Mucosa of descending colon (tissue), 3 donors: Measurements from ENCODE around the gene HS6ST1. TPM values are rescaled to one million over a fixed set of nuclear protein-coding genes. Genes with fewer than 3 reads are reported as not detected.

ENCODE experiments used
- ATAC-seq: fragments of 200-7000 bp; cut with Tn5 transposase; one replicate; pipeline ENCODE4 v1.9.1; 2020; ENCODE audit warnings: mild to moderate bottlenecking, moderate library complexity
- DNase-seq, 3 donors: peaks; one replicate each; pipeline ENCODE4 v3.0.0-alpha.2; 2020
- H3K36me3 ChIP-seq: fragments of 200-600 bp; one replicate; pipeline ENCODE4 v1.8.0; 2021; ENCODE audit warnings: low read depth, mild to moderate bottlenecking
- H3K4me1 ChIP-seq: fragments of 200-600 bp; one replicate; pipeline ENCODE4 v1.8.0; 2021; ENCODE audit warnings: low read depth, mild to moderate bottlenecking
- H3K4me3 ChIP-seq: fragments of 200-600 bp; one replicate; pipeline ENCODE4 v1.8.0; 2021; ENCODE audit warnings: mild to moderate bottlenecking
- H3K9me3 ChIP-seq: fragments of 200-600 bp; one replicate; pipeline ENCODE4 v1.8.0; 2021; ENCODE audit warnings: mild to moderate bottlenecking
- CTCF ChIP-seq: fragments of 200-600 bp; IDR thresholded peaks from one replicate; pipeline ENCODE4 v1.8.0; 2022; ENCODE audit warnings: antibody characterized with exemption, mild to moderate bottlenecking
- intact Hi-C, 2 donors: fragments of 100-400 bp; cut with DNase I in 1 of 2; cut with micrococcal nuclease in 1 of 2; formaldehyde crosslinking; loops; one replicate each; pipeline versions ENCODE4 v1.11.0 to v1.11.1; 2022; cut with DNase I, micrococcal nuclease
- total RNA-seq, 3 donors: library from RNA; stranded (reverse); fragmentation: NEBNext Ultra II Directional in 2 of 3; extraction: Animal tissue kit (Norgen Biotek cat#: 25700) in 2 of 3; gene quantifications; one replicate each; pipeline versions ENCODE4 v1.2.1 to v1.2.4, GENCODE V29; 2021 to 2023
- donor health status: DM: no; HTN: no; CAD: no; lungs with moderate emphysema.
- donor health status: DM: no; HTN: no; CAD: no.
- donor health status: DM: no; HTN: yes; CAD: no.

The HS6ST1 gene
- total RNA-seq, 3 donors from 2014 or later, result 30.8 to 39.6 (median 32.2) TPM

- Histone ChIP-seq H3K4me1 (no peaks in the 10 kb centered on the region), H3K9me3 (no peaks in the 10 kb centered on the region), H3K36me3 (no peaks in the 10 kb centered on the region), H3K4me3 (no peak overlapping the region)
- ATAC-seq, result no peak
- intact Hi-C loops, result loop anchor here (5.0 to 10.0 kb wide), 2 partner anchors 57 to 60 kb away; no protein-coding TSS in a partner anchor
- no peak for TF ChIP-seq CTCF
- DNase-seq, result no peak
Observed at GRCh38 chr2:128234613-128235012, 84.1 kb downstream of the HS6ST1 start.

- Histone ChIP-seq H3K4me3 (no peak overlapping the region), H3K36me3 (no peaks in the 10 kb centered on the region), H3K9me3 (no peaks in the 10 kb centered on the region), H3K4me1 (peaks cover 5% of the 10 kb centered on the region)
- TF ChIP-seq CTCF, result no peak
- DNase-seq, result no peak
- intact Hi-C loops, result loop anchor here (5.0 to 10.0 kb wide), 2 partner anchors 57 to 59 kb away; no protein-coding TSS in a partner anchor
- ATAC-seq, result no peak
Observed at GRCh38 chr2:128233790-128234395, 84.8 kb downstream of the HS6ST1 start.

GRCh38 chr2:128232965-128233789 is 85.5 kb downstream of the HS6ST1 start:
- peak; percentile 92 to 95 (median 94) for DNase-seq
- ATAC-seq, result peak; percentile 96
- Histone ChIP-seq H3K36me3 (no peaks in the 10 kb centered on the region), H3K4me1 (peaks cover 11% of the 10 kb centered on the region), H3K9me3 (no peaks in the 10 kb centered on the region), H3K4me3 (peak overlapping the region; percentile 32)
- TF ChIP-seq CTCF, result peak; percentile 95
- intact Hi-C loops, result loop anchor here (5.0 to 10.0 kb wide), 2 partner anchors 56 to 58 kb away; no protein-coding TSS in a partner anchor

GRCh38 chr2:128228894-128229293 is 89.8 kb downstream of the HS6ST1 start:
- Histone ChIP-seq H3K36me3 (no peaks in the 10 kb centered on the region), H3K9me3 (no peaks in the 10 kb centered on the region), H3K4me3 (no peak overlapping the region), H3K4me1 (peaks cover 11% of the 10 kb centered on the region)
- intact Hi-C loops, result no loop called here
- DNase-seq (no peak), ATAC-seq (peak; percentile 54)
- no peak for TF ChIP-seq CTCF

GRCh38 chr2:128227862-128228261 is 90.8 kb downstream of the HS6ST1 start:
- no peak for TF ChIP-seq CTCF
- intact Hi-C loops, result no loop called here
- Histone ChIP-seq H3K9me3 (no peaks in the 10 kb centered on the region), H3K36me3 (no peaks in the 10 kb centered on the region), H3K4me3 (no peak overlapping the region), H3K4me1 (peaks cover 11% of the 10 kb centered on the region)
- ATAC-seq, result no peak
- no peak for DNase-seq
